Ascending aorta (tissue), 2 donors: ENCODE measurements around the gene AOC1. TPM values are rescaled to one million over a fixed set of nuclear protein-coding genes. Genes with fewer than 3 reads are reported as not detected.

Experiments used
- DNase-seq, 2 donors: peaks; one replicate each; pipeline ENCODE4 v3.0.0-alpha.2; 2019; ENCODE audit warnings: low spot score in 2 of 2
- H3K27ac ChIP-seq, 2 donors: fragments of 200-600 bp; sonication (generic); one replicate each; pipeline ENCODE4 v1.5.1; 2016 to 2017; ENCODE audit warnings: mild to moderate bottlenecking in 1 of 2
- H3K27me3 ChIP-seq: fragments of 200-600 bp; sonication (generic); one replicate; pipeline ENCODE4 v1.5.1; 2017
- H3K36me3 ChIP-seq, 2 donors: fragments of 200-600 bp; sonication (generic); one replicate each; pipeline ENCODE4 v1.5.1; 2016
- H3K4me1 ChIP-seq, 2 donors: fragments of 200-600 bp; sonication (generic); one replicate each; pipeline ENCODE4 v1.5.1; 2016 to 2017; ENCODE audit warnings: mild to moderate bottlenecking in 1 of 2
- H3K4me3 ChIP-seq, 2 donors: fragments of 200-600 bp; sonication (generic); one replicate each; pipeline ENCODE4 v1.5.1; 2016 to 2017; ENCODE audit warnings: mild to moderate bottlenecking in 1 of 2
- H3K9me3 ChIP-seq, 2 donors: fragments of 200-600 bp; sonication (generic); one replicate each; pipeline ENCODE4 v1.5.1; 2016
- intact Hi-C: fragments of 100-400 bp; cut with DNase I; formaldehyde crosslinking; loops from one replicate; pipeline ENCODE4 v1.15.1; 2023
- total RNA-seq: library from RNA; depleted of rRNA; stranded (reverse); fragments of >200 nt; gene quantifications from one replicate; pipeline ENCODE4 v1.1.0, GENCODE V29; 2016
- TF ChIP-seq, protein P1 (sequence below), 3 experiments: fragments of 200-600 bp in 2 of 3; fragments of 450-650 bp in 1 of 3; sonication (generic) in 2 of 3; IDR thresholded peaks; one replicate each; pipeline ENCODE4 v1.5.1; 2016 to 2019; ENCODE audit warnings: antibody characterized with exemption in 3 of 3, mild to moderate bottlenecking in 1 of 3, moderate library complexity in 1 of 3

The AOC1 gene
- 0.75 TPM for total RNA-seq

- TF ChIP-seq, protein P1, sequence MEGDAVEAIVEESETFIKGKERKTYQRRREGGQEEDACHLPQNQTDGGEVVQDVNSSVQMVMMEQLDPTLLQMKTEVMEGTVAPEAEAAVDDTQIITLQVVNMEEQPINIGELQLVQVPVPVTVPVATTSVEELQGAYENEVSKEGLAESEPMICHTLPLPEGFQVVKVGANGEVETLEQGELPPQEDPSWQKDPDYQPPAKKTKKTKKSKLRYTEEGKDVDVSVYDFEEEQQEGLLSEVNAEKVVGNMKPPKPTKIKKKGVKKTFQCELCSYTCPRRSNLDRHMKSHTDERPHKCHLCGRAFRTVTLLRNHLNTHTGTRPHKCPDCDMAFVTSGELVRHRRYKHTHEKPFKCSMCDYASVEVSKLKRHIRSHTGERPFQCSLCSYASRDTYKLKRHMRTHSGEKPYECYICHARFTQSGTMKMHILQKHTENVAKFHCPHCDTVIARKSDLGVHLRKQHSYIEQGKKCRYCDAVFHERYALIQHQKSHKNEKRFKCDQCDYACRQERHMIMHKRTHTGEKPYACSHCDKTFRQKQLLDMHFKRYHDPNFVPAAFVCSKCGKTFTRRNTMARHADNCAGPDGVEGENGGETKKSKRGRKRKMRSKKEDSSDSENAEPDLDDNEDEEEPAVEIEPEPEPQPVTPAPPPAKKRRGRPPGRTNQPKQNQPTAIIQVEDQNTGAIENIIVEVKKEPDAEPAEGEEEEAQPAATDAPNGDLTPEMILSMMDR (IDR thresholded peaks at IDR 0.05): no peak
- intact Hi-C loops: no loop called here
- Histone ChIP-seq H3K27ac (no peak within 1 kb of the TSS), H3K36me3 (no peaks in the 10 kb centered on the region), H3K4me1 (no peaks in the 10 kb centered on the region), H3K9me3 (no peaks in the 10 kb centered on the region), H3K27me3 (no peaks in the 10 kb centered on the region), H3K4me3 (no peak within 1 kb of the TSS)
- DNase-seq: no peak
These were observed at the start of gene AOC1 for GRCh38 chr7:150852371-150852905. TSS of gene AOC1 (plus strand) at chr7:150852517. CDS start at chr7:150856471, 3,954 bp downstream.

DNA sequence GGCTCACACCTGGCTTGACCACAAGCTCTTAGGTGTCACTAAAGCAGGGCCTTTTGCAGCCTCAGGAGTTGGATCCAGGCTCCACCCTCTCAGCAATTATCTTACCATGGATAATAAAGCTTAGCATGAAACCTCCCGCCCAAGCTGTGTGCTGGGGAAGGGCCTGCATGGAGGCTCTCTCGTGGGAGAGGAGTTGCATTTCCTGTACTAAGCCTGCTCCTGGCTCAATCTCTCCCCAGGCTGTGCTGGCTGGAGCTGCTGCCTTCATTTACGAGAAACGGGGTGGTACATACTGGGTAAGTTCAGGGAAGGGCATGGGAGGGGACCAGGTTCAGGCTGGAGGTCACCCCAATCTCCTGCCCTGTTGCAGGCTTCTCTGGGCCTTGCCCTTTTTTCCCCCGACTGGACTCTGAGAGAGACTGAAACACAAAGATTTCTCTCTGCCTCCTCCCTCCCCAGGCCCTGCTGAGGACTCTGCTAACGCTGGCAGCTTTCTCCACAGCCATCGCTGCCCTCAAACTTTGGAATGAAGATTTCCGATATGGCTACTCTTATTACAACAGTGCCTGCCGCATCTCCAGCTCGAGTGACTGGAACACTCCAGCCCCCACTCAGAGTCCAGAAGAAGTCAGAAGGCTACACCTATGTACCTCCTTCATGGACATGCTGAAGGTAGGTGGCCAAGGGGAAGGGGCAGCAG, 49.0 kb upstream of the AOC1 start:
- intact Hi-C loops: no loop called here

GRCh38 chr7:150804802-150805201, 47.5 kb upstream of the AOC1 start:
- intact Hi-C loops: no loop called here
- Histone ChIP-seq H3K9me3 (peaks cover 0 to 8% of the 10 kb centered on the region in 2 donors), H3K4me3 (no peak overlapping the region), H3K36me3 (no peaks in the 10 kb centered on the region), H3K4me1 (no peaks in the 10 kb centered on the region), H3K27ac (no peak overlapping the region), H3K27me3 (peaks cover 9% of the 10 kb centered on the region)
- TF ChIP-seq, protein P1 (IDR thresholded peaks at IDR 0.05): no peak
- DNase-seq: no peak

More for the DNA sequence above, 49.0 kb upstream of the AOC1 start:
- Histone ChIP-seq H3K27ac (no peak overlapping the region), H3K36me3 (no peaks in the 10 kb centered on the region), H3K27me3 (peaks cover 10% of the 10 kb centered on the region), H3K4me3 (no peak overlapping the region), H3K9me3 (peaks cover 0 to 8% of the 10 kb centered on the region in 2 donors), H3K4me1 (no peaks in the 10 kb centered on the region)
- TF ChIP-seq, protein P1 (IDR thresholded peaks at IDR 0.05): no peak
- DNase-seq: no peak

- H3K9me3 ChIP-seq: peaks cover 0 to 8% of the 10 kb centered on the region in 2 donors
- no peaks in the 10 kb centered on the region for H3K27me3 ChIP-seq
- no peaks in the 10 kb centered on the region for H3K4me1 ChIP-seq
- TF ChIP-seq, protein P1 (IDR thresholded peaks at IDR 0.05): no peak
- no peak overlapping the region for H3K4me3 ChIP-seq
- no peaks in the 10 kb centered on the region for H3K36me3 ChIP-seq
- H3K27ac ChIP-seq: no peak overlapping the region
- no peak for DNase-seq
- intact Hi-C loops: no loop called here
These were observed 46.5 kb upstream of the AOC1 start for GRCh38 chr7:150805864-150806263.

DNA sequence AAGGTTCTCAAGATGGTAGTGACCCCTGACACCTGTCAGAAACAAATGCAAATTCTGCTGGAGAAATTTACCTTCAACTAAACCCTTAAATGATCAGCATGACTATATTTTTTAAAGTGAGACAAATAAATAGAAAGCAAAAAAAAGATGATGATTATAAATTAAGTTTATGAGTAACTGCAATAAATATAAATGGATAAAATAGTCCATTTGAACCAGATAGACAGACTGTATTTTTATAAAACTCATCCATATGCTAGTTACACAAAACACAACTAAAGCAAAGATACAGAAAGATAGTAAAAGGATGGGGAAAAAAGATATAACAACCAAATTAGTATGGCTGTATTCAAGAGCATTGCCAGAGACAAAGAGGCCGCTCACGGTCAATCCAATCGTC, 45.9 kb upstream of the AOC1 start:
- DNase-seq: no peak
- Histone ChIP-seq H3K4me1 (no peaks in the 10 kb centered on the region), H3K27ac (no peak overlapping the region), H3K27me3 (no peaks in the 10 kb centered on the region), H3K4me3 (no peak overlapping the region), H3K9me3 (peaks cover 0 to 8% of the 10 kb centered on the region in 2 donors), H3K36me3 (no peaks in the 10 kb centered on the region)
- intact Hi-C loops: no loop called here
- TF ChIP-seq, protein P1 (IDR thresholded peaks at IDR 0.05): no peak
